Keratinocyte (primary cell): ENCODE data around the gene RNASE2.

ENCODE experiments used
- EZH2 ChIP-seq: IDR thresholded peaks from one replicate; pipeline ENCODE4 v1.6.1; 2012; ENCODE audit warnings: inconsistent platforms, mild to moderate bottlenecking, low read length, moderate library complexity
- TF ChIP-seq, protein P1 (sequence below), 3 experiments: IDR thresholded peaks in 1 of 3; conservative IDR thresholded peaks in 1 of 3; optimal IDR thresholded peaks in 1 of 3; 2 replicates in 2 of 3; 3 replicates in 1 of 3; pipeline versions ENCODE3 to v1.5.1; 2011; ENCODE audit warnings: low read length in 3 of 3, mild to moderate bottlenecking in 3 of 3, moderate library complexity in 2 of 3, control low read depth in 1 of 3, inconsistent platforms in 1 of 3; ENCODE audit not compliant: insufficient read depth in 2 of 3; ENCODE audit errors: extremely low read depth in 1 of 3

GRCh38 chr14:20998139-20998538, 42.9 kb downstream of the RNASE2 start:
- TF ChIP-seq EZH2: no peak
- TF ChIP-seq, protein P1, sequence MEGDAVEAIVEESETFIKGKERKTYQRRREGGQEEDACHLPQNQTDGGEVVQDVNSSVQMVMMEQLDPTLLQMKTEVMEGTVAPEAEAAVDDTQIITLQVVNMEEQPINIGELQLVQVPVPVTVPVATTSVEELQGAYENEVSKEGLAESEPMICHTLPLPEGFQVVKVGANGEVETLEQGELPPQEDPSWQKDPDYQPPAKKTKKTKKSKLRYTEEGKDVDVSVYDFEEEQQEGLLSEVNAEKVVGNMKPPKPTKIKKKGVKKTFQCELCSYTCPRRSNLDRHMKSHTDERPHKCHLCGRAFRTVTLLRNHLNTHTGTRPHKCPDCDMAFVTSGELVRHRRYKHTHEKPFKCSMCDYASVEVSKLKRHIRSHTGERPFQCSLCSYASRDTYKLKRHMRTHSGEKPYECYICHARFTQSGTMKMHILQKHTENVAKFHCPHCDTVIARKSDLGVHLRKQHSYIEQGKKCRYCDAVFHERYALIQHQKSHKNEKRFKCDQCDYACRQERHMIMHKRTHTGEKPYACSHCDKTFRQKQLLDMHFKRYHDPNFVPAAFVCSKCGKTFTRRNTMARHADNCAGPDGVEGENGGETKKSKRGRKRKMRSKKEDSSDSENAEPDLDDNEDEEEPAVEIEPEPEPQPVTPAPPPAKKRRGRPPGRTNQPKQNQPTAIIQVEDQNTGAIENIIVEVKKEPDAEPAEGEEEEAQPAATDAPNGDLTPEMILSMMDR (optimal IDR thresholded peaks at IDR 0.05 in 1 of 3, IDR thresholded peaks at IDR 0.05 in 1 of 3, conservative IDR thresholded peaks at IDR 0.05 in 1 of 3; ENCODE audit: extremely low read depth in 1 of 3, insufficient read depth in 2 of 3, low read length in 3 of 3): no peak
